Caco-2 (cell line): Measurements from ENCODE around the gene CLSTN2. TPM values are rescaled to one million over a fixed set of nuclear protein-coding genes. Genes with fewer than 3 reads are reported as not detected.

Experiments
- BruUV-seq: library from RNA; stranded (reverse); fragments of 400-500 nt; replicated peaks from 2 replicates; lab custom pipeline; 2021; lab: Mats Ljungman, UMichigan
- CTCF ChIA-PET: fragments of 300-600 bp; sonication (Branson Sonifier 250); formaldehyde crosslinking; loops from one replicate; lab custom pipeline; 2022; ENCODE audit warnings: antibody characterized with exemption; lab: Charles Lee
- POLR2A ChIA-PET: fragments of 300-600 bp; sonication (Branson Sonifier 250); formaldehyde crosslinking; loops from one replicate; lab custom pipeline; 2022; ENCODE audit warnings: antibody characterized with exemption; lab: Charles Lee
- DNase-seq, 2 experiments: peaks; one replicate each; pipeline versions ENCODE4 v3.0.0 to v3.0.0-alpha.2; 2020 to 2022
- H3K27me3 ChIP-seq: replicated peaks from 2 replicates; pipeline ENCODE4 v1.6.0; 2011; ENCODE audit warnings: low read length; ENCODE audit not compliant: control insufficient read depth, insufficient read depth
- H3K36me3 ChIP-seq: 2 replicates; pipeline ENCODE4 v1.5.1; 2011; ENCODE audit warnings: low read length; ENCODE audit not compliant: control insufficient read depth, insufficient read depth
- H3K4me1 ChIP-seq: fragments of 250-450 bp; sonication (Bioruptor Pico); 2 replicates; pipeline ENCODE4 v1.5.1; 2020; ENCODE audit warnings: mild to moderate bottlenecking
- H3K4me3 ChIP-seq: 2 replicates; pipeline ENCODE4 v1.5.1; 2011; ENCODE audit warnings: low read depth, mild to moderate bottlenecking, control low read depth, low read length
- H3K9me3 ChIP-seq: fragments of 250-450 bp; sonication (Bioruptor Pico); 2 replicates; pipeline ENCODE4 v1.5.1; 2020; ENCODE audit warnings: mild to moderate bottlenecking, moderate library complexity
- H3K27ac Mint-ChIP-seq: one replicate; pipeline ENCODE4 v1.8.0; 2022; ENCODE audit warnings: mixed read lengths; ENCODE audit not compliant: unreplicated experiment
- H3K27me3 Mint-ChIP-seq: one replicate; pipeline ENCODE4 v1.8.0; 2022; ENCODE audit warnings: mixed read lengths; ENCODE audit not compliant: insufficient read depth, unreplicated experiment
- H3K36me3 Mint-ChIP-seq: one replicate; pipeline ENCODE4 v1.8.0; 2022; ENCODE audit warnings: mild to moderate bottlenecking, mixed read lengths; ENCODE audit not compliant: insufficient read depth, unreplicated experiment
- H3K4me1 Mint-ChIP-seq: one replicate; pipeline ENCODE4 v1.8.0; 2022; ENCODE audit warnings: low read depth, mixed read lengths; ENCODE audit not compliant: unreplicated experiment
- H3K4me3 Mint-ChIP-seq: one replicate; pipeline ENCODE4 v1.8.0; 2022; ENCODE audit warnings: mild to moderate bottlenecking, moderate library complexity, mixed read lengths; ENCODE audit not compliant: unreplicated experiment
- H3K9me3 Mint-ChIP-seq: one replicate; pipeline ENCODE4 v1.8.0; 2022; ENCODE audit warnings: mixed read lengths; ENCODE audit not compliant: unreplicated experiment
- CTCF ChIP-seq, 2 experiments: fragments of 200-600 bp in 1 of 2; IDR thresholded peaks; 1 replicate in 1 of 2; 2 replicates in 1 of 2; pipeline versions ENCODE4 v1.5.1 to v1.8.0; 2011 to 2022; ENCODE audit warnings: antibody characterized with exemption in 1 of 2, control low read depth in 1 of 2, inconsistent platforms in 1 of 2, low read depth in 1 of 2, low read length in 1 of 2, mild to moderate bottlenecking in 1 of 2, moderate library complexity in 1 of 2; ENCODE audit not compliant: insufficient read depth in 1 of 2, severe bottlenecking in 1 of 2, unreplicated experiment in 1 of 2
- intact Hi-C: fragments of 100-400 bp; cut with micrococcal nuclease; formaldehyde crosslinking; loops from one replicate; pipeline ENCODE4 v1.10.0; 2022; ENCODE audit not compliant: unreplicated experiment
- total RNA-seq: library from RNA; stranded (reverse); gene quantifications from 2 replicates; pipeline ENCODE4 v1.2.3, GENCODE V29; 2022

Gene CLSTN2
- total RNA-seq, 1 experiment from 2014 or later = 26.1 TPM

- Histone ChIP-seq H3K27me3 (no peaks in the 10 kb centered on the region), H3K4me1 (peaks cover 6% of the 10 kb centered on the region; the same call in 1 of the 2 replicates), H3K36me3 (no peaks in the 10 kb centered on the region), H3K9me3 (no peaks in the 10 kb centered on the region), H3K4me3 (no peak overlapping the region)
- intact Hi-C loops = no loop called here
- DNase-seq = no peak
- no peak overlapping the region for H3K4me3 Mint-ChIP-seq
- CTCF ChIA-PET = interaction anchor here (0.6 kb wide), 1 partner anchor 156 kb away, joined by 4 read pairs; no protein-coding TSS in a partner anchor
- peaks cover 6% of the 10 kb centered on the region for H3K4me1 Mint-ChIP-seq
- POLR2A ChIA-PET = interaction anchor here (0.6 kb wide), 1 partner anchor 19 kb away, joined by 4 read pairs; no protein-coding TSS in a partner anchor
- H3K9me3 Mint-ChIP-seq = no peaks in the 10 kb centered on the region
- H3K36me3 Mint-ChIP-seq = no peaks in the 10 kb centered on the region
- TF ChIP-seq CTCF (IDR thresholded peaks at IDR 0.05; ENCODE audit: insufficient read depth in 1 of 2, low read depth in 1 of 2, low read length in 1 of 2, severe bottlenecking in 1 of 2, unreplicated experiment in 1 of 2) = no peak
- no TSS peak for BruUV-seq
- no peaks in the 10 kb centered on the region for H3K27me3 Mint-ChIP-seq
- no peak overlapping the region for H3K27ac Mint-ChIP-seq
These were observed 495.5 kb downstream of the CLSTN2 start for GRCh38 chr3:140430494-140430893.

- Mint-ChIP-seq H3K27me3 (no peaks in the 10 kb centered on the region), H3K36me3 (no peaks in the 10 kb centered on the region), H3K9me3 (no peaks in the 10 kb centered on the region), H3K4me3 (no peak overlapping the region), H3K27ac (no peak overlapping the region), H3K4me1 (peaks cover 6% of the 10 kb centered on the region)
- H3K9me3 ChIP-seq = no peaks in the 10 kb centered on the region
- no peak for DNase-seq
- no peak for TF ChIP-seq CTCF (IDR thresholded peaks at IDR 0.05; ENCODE audit: insufficient read depth in 1 of 2, low read depth in 1 of 2, low read length in 1 of 2, severe bottlenecking in 1 of 2, unreplicated experiment in 1 of 2)
- no peak overlapping the region for H3K4me3 ChIP-seq
- H3K36me3 ChIP-seq = no peaks in the 10 kb centered on the region
- intact Hi-C loops = no loop called here
- no peaks in the 10 kb centered on the region for H3K27me3 ChIP-seq
- H3K4me1 ChIP-seq = peaks cover 6% of the 10 kb centered on the region; the same call in 1 of the 2 replicates
- ChIA-PET CTCF (no interaction called here), POLR2A (no interaction called here)
- no TSS peak for BruUV-seq
These were observed 497.3 kb downstream of the CLSTN2 start for GRCh38 chr3:140432229-140432669.

- intact Hi-C loops = no loop called here
- Mint-ChIP-seq H3K36me3 (no peaks in the 10 kb centered on the region), H3K27ac (no peak overlapping the region), H3K4me1 (peaks cover 6% of the 10 kb centered on the region), H3K4me3 (no peak overlapping the region), H3K9me3 (no peaks in the 10 kb centered on the region), H3K27me3 (no peaks in the 10 kb centered on the region)
- CTCF ChIA-PET = no interaction called here
- Histone ChIP-seq H3K9me3 (no peaks in the 10 kb centered on the region), H3K4me3 (no peak overlapping the region), H3K4me1 (peaks cover 6% of the 10 kb centered on the region; the same call in 1 of the 2 replicates), H3K36me3 (no peaks in the 10 kb centered on the region), H3K27me3 (no peaks in the 10 kb centered on the region)
- POLR2A ChIA-PET = no interaction called here
- no peak for DNase-seq
- TF ChIP-seq CTCF (IDR thresholded peaks at IDR 0.05; ENCODE audit: insufficient read depth in 1 of 2, low read depth in 1 of 2, low read length in 1 of 2, severe bottlenecking in 1 of 2, unreplicated experiment in 1 of 2) = no peak
- BruUV-seq = no TSS peak
These were observed 498.4 kb downstream of the CLSTN2 start for GRCh38 chr3:140433431-140433830.
